Measurements from ENCODE around the gene ITPKB. TPM values are rescaled to one million over a fixed set of nuclear protein-coding genes. Genes with fewer than 3 reads are reported as not detected.

The ITPKB gene
- total RNA-seq, 2 experiments from 2014 or later, result 31.0 to 31.9 TPM

DNA sequence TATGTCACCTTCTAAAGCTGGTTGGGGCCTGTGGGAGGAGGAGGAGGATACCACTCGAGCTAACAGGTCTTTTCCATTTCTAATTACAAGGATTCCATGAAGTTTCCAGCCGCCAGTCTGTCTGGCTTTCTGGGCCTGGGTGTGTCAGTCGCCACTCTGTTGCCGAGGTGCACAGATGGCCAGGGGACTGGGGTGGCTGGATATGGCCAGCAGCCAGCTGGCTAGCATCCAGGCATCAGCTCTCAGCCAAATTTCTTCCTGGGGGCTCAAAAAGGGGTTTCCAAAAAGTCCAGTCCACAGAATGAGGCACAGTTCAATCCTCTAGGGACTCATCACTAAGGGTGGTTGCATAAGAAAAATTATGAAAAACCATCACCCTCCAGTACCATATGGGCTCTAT, 32.4 kb downstream of the ITPKB start:
- peaks cover 39% of the 10 kb centered on the region for H3K36me3 Mint-ChIP-seq (ENCODE audit: low read depth)
- H3K27me3 Mint-ChIP-seq, result no peaks in the 10 kb centered on the region
- DNase-seq (no peak), ATAC-seq (no peak)
- H3K27ac Mint-ChIP-seq, result peak overlapping the region; percentile 37
- H3K9me3 Mint-ChIP-seq (ENCODE audit: low read depth), result no peaks in the 10 kb centered on the region
- POLR2A ChIA-PET, result no interaction called here
- CTCF ChIA-PET, result interaction anchor here (0.6 to 4.2 kb wide), 7 partner anchors 11 to 1051 kb away, joined by 3 to 27 read pairs (median 4); no protein-coding TSS in a partner anchor
- intact Hi-C loops (cut with DNase I, micrococcal nuclease), result no loop called here
- H3K4me1 Mint-ChIP-seq, result peaks cover 89% of the 10 kb centered on the region
- no peak overlapping the region for H3K4me3 Mint-ChIP-seq

DNA sequence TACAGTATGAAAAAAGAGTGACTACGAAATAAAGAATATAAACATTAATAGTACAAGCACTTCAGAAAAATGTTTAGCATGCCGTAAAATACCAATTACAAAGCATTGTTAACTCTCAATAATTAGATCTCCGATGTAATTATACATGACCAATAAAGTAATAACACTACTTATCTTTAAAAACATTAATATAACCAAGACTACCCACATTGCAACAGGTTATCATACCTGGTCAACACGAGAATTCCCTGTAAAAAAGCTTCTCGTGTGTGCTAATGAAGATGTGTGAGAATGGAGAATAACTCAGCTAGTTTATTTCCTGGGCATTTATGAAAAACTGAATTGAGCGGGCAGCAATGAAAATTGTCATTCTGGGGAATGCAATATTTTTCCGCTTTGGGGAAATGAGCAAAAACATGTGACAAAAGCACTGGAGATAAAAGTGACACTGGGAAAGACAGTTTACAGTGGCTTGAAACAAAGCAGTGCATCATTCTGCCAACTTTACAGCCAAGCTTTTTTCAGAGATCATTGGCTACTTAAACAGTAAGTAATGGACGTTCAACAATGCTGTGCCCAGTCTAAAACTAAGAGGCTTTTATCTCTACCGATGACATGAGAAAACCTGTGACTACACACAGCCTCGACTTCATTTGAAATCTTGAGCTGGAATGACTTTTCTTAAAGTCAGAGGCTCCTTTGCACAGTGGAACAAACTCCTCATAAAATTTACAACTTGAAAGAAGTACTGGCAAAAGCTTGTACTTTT, 34.7 kb downstream of the ITPKB start:
- ChIA-PET CTCF (interaction anchor here (0.7 to 1.6 kb wide), 10 partner anchors 10 to 579 kb away, joined by 3 to 5 read pairs (median 3); partner anchors contain the start of gene ITPKB), POLR2A (interaction anchor here (0.6 to 1.5 kb wide), 3 partner anchors 17 to 37 kb away, joined by 4 to 6 read pairs (median 4); no protein-coding TSS in a partner anchor)
- Mint-ChIP-seq H3K9me3 (ENCODE audit: low read depth) (no peaks in the 10 kb centered on the region), H3K27me3 (no peaks in the 10 kb centered on the region), H3K27ac (peak overlapping the region; percentile 95), H3K4me1 (peaks cover 85% of the 10 kb centered on the region), H3K4me3 (peak overlapping the region; percentile 84), H3K36me3 (ENCODE audit: low read depth) (peaks cover 34% of the 10 kb centered on the region)
- DNase-seq (no peak), ATAC-seq (no peak)
- intact Hi-C loops (cut with DNase I, micrococcal nuclease), result loop anchor here (5.0 kb wide), 2 partner anchors 33 to 178 kb away; partner anchors contain the start of gene ITPKB (in 1 of the 2)

DNA sequence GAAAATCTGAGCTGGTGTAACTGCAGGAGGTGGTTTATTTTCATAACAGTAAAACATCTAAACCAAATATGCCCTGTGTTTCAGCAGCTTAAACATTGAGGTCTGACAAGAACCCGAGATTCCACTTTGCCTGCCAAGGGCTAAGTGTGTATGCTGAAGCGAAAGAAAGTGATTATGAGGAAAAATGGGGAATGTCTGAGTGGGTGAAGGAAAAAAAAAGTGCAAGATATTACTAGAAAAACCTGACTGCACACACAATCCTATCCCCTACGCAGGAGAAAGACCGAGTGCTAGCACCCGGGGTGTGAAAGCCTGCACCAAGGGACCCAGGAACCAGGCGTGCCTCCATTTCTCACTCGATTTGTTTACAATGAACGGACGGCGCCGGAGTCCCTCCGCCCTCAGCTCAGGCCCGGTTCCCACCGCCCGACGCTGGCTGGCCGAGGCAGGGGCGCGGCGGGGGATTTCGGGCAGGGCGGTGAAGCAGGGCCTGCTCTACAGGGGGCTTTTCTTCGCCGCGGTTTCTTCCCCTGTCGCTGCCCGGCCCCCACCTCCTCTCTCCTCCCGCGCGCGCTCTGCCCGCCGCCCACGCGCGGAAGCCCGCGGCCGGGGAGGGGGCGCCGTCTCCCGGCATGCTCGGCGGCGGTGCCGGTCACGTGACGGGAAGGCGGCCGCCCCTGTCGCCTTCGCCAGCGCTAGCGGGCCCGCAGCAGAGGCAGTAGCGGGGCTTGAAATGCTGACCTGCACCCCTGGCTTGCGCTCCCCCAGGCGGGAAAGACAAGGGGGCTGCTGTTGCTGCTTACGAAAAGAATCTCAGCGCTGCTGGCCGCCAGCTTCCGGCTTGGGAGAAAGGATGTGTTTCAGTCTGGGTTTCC, 35.9 kb downstream of the ITPKB start:
- no peaks in the 10 kb centered on the region for H3K27me3 Mint-ChIP-seq
- CTCF ChIA-PET, result interaction anchor here (1.0 to 1.5 kb wide), 6 partner anchors 9 to 36 kb away, joined by 3 to 5 read pairs (median 4); no protein-coding TSS in a partner anchor
- POLR2A ChIA-PET, result interaction anchor here (0.7 to 1.2 kb wide), 3 partner anchors 10 to 18 kb away, joined by 3 to 5 read pairs (median 3); no protein-coding TSS in a partner anchor
- H3K9me3 Mint-ChIP-seq (ENCODE audit: low read depth), result no peaks in the 10 kb centered on the region
- intact Hi-C loops (cut with DNase I, micrococcal nuclease), result loop anchor here (1.0 to 5.0 kb wide), 7 partner anchors 8 to 179 kb away; partner anchors contain the start of gene ITPKB (in 2 of the 2)
- peak; percentile 61 for ATAC-seq
- peak overlapping the region; percentile 97 for H3K27ac Mint-ChIP-seq
- H3K4me1 Mint-ChIP-seq, result peaks cover 85% of the 10 kb centered on the region
- peak; percentile 90 for DNase-seq
- peaks cover 31% of the 10 kb centered on the region for H3K36me3 Mint-ChIP-seq (ENCODE audit: low read depth)
- peak overlapping the region; percentile 84 for H3K4me3 Mint-ChIP-seq

DNA sequence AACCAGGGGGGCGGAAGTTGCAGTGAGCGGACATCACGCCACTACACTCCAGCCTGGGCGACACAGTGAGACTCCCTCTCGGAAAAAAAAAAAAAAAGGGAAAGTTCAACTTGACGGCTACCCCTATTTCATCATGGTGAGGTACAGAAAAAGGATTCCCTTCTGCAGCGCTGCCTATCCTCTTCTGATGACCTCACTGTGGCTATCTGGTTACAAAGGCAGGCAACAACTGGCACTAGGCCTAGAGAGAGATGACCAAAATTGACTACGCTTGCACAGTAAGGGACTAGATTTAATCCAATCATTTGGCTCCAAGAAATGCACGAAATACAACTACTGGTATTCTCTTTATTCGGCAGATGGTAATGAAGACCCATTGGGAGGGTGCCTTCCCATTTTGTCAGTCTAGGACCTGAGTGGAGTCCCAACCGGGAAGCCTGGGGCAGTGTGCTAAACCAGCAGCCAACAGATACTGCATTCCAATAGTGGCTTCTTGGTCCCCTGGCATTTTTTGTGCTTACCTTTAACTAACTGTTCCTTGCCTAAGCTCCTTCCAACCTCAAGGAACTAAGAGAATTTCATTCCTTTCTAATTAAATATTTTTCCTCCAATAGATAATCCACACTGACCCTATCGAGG, 36.6 kb downstream of the ITPKB start:
- ATAC-seq (no peak), DNase-seq (no peak)
- ChIA-PET POLR2A (interaction anchor here (0.7 to 1.2 kb wide), 3 partner anchors 10 to 17 kb away, joined by 3 to 5 read pairs (median 3); no protein-coding TSS in a partner anchor), CTCF (interaction anchor here (1.0 to 1.3 kb wide), 3 partner anchors 9 to 26 kb away, joined by 3 to 5 read pairs (median 4); no protein-coding TSS in a partner anchor)
- Mint-ChIP-seq H3K36me3 (ENCODE audit: low read depth) (peaks cover 27% of the 10 kb centered on the region), H3K4me1 (peaks cover 85% of the 10 kb centered on the region), H3K27ac (peak overlapping the region; percentile 97), H3K27me3 (no peaks in the 10 kb centered on the region), H3K9me3 (ENCODE audit: low read depth) (no peaks in the 10 kb centered on the region), H3K4me3 (peak overlapping the region; percentile 84)
- intact Hi-C loops (cut with DNase I, micrococcal nuclease), result loop anchor here (2.0 to 5.0 kb wide), 3 partner anchors 35 to 180 kb away; partner anchors contain the start of gene ITPKB (in 2 of the 2)

DNA sequence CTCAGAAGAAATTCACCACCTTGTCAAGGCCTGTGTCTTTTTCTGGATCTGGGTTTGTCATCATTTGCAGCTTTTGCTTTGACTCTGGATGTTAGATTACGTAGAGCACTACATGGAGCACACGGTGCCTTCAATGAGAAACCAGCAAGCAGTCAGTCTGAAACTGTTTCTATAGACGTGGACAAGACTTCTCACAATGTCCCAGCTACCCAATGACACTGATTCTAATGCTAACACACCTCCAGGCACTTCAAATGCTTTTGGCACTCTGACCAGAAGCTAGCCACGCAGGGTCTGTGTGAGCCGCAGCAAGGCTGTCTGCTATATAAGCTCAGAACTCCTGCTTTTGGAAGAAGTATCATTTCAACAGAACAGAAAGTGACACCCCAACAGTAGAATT, 38.2 kb downstream of the ITPKB start:
- ChIA-PET CTCF (interaction anchor here (0.5 to 2.3 kb wide), 12 partner anchors 9 to 75 kb away, joined by 3 to 12 read pairs (median 4); no protein-coding TSS in a partner anchor), POLR2A (interaction anchor here (0.5 to 1.5 kb wide), 7 partner anchors 9 to 561 kb away, joined by 3 to 7 read pairs (median 4); no protein-coding TSS in a partner anchor)
- H3K9me3 Mint-ChIP-seq (ENCODE audit: low read depth), result no peaks in the 10 kb centered on the region
- no peaks in the 10 kb centered on the region for H3K27me3 Mint-ChIP-seq
- H3K27ac Mint-ChIP-seq, result peak overlapping the region; percentile 90
- peaks cover 89% of the 10 kb centered on the region for H3K4me1 Mint-ChIP-seq
- H3K36me3 Mint-ChIP-seq (ENCODE audit: low read depth), result peaks cover 30% of the 10 kb centered on the region
- ATAC-seq (peak; percentile 42), DNase-seq (no peak)
- intact Hi-C loops (cut with DNase I, micrococcal nuclease), result loop anchor here (5.0 kb wide), 2 partner anchors 36 to 181 kb away; partner anchors contain the start of gene ITPKB (in 1 of the 2)
- peak overlapping the region; percentile 30 for H3K4me3 Mint-ChIP-seq

DNA sequence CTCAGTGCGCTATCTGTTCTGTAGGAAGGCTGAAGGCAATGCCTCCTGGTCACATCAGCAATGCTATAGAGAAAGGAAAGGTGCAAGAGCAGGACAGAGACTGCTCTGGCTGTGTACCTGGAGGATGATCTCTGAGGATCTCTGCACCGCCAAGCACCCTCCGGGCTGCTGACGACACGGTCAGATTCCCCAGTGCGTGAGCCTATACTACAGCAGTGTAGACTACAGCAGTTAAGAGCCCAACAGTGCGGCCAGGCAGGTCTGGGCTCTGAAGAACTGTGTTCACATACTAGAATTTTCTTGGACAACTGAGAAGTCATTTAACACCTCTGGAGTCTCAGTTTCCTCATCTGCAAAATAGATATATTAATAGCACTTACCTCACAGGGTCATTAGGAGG, 39.9 kb downstream of the ITPKB start:
- Mint-ChIP-seq H3K4me3 (no peak overlapping the region), H3K9me3 (ENCODE audit: low read depth) (no peaks in the 10 kb centered on the region), H3K4me1 (peaks cover 85% of the 10 kb centered on the region), H3K27ac (peak overlapping the region; percentile 97), H3K27me3 (no peaks in the 10 kb centered on the region), H3K36me3 (ENCODE audit: low read depth) (peaks cover 19% of the 10 kb centered on the region)
- ATAC-seq, result no peak
- DNase-seq, result no peak
- intact Hi-C loops (cut with DNase I, micrococcal nuclease), result no loop called here
- ChIA-PET POLR2A (no interaction called here), CTCF (interaction anchor here (0.6 to 2.3 kb wide), 5 partner anchors 9 to 41 kb away, joined by 3 to 7 read pairs (median 6); no protein-coding TSS in a partner anchor)

DNA sequence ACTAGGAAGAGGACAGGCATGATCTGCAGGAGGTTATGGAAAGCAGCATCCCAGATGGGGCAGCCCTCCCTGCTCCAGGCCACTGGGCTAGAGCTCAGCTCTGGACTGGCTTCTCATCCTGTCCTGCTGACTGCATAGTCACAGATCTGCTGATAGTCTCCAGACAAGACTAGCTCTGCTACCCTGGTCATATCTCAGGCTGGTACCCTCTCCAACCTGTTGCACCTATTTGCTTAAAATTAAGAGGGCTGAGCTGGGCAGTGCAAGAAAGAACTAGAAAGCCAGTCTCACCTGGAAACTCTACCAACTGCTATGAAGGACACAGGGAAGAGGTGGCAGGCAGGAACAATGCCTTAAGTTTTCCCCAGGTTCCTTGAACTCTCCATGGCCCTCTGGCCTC, 40.4 kb downstream of the ITPKB start:
- Mint-ChIP-seq H3K27me3 (no peaks in the 10 kb centered on the region), H3K36me3 (ENCODE audit: low read depth) (peaks cover 24% of the 10 kb centered on the region), H3K4me3 (no peak overlapping the region), H3K4me1 (peaks cover 85% of the 10 kb centered on the region), H3K9me3 (ENCODE audit: low read depth) (no peaks in the 10 kb centered on the region), H3K27ac (peak overlapping the region; percentile 97)
- ATAC-seq, result no peak
- ChIA-PET CTCF (interaction anchor here (0.9 to 6.7 kb wide), 6 partner anchors 8 to 40 kb away, joined by 3 to 27 read pairs (median 6); no protein-coding TSS in a partner anchor), POLR2A (interaction anchor here (0.6 to 1.0 kb wide), 3 partner anchors 20 to 62 kb away, joined by 3 to 5 read pairs (median 3); no protein-coding TSS in a partner anchor)
- DNase-seq, result no peak
- intact Hi-C loops (cut with DNase I, micrococcal nuclease), result no loop called here

DNA sequence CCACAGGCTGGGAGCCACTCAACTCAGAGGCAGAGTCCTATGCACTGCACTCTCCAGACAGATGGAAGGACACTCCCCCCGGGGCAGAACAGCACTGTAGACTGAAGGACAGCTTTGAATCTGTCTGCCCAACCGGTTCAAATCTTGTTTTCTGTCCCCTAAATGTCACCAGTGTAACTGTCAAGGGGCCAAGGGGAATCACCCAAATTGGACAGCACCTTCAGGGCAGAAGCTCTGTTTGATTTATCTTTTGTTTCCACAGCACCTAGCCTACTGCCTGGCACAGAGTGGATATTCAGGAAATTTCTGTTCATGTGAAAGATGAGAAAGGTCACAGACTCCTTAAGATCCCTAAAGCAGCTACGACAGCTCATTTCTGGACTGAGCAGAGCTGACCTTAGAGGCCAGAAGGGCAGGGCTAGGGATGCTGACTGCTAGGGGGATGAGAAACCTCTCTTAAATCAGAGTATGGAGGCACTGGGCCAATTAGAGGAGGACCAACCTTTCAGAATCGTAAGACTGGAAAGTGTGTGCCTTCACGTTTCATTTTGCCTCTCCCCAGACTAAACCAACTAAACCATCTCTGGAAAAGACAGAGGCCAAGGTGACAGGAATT, 41.0 kb downstream of the ITPKB start:
- intact Hi-C loops (cut with DNase I, micrococcal nuclease), result loop anchor here in 1 of 2 experiments (2.0 kb wide), 1 partner anchor 35 kb away; no protein-coding TSS in a partner anchor
- POLR2A ChIA-PET, result interaction anchor here (0.6 to 1.3 kb wide), 6 partner anchors 19 to 62 kb away, joined by 3 to 5 read pairs (median 3); no protein-coding TSS in a partner anchor
- CTCF ChIA-PET, result interaction anchor here (0.7 to 6.7 kb wide), 7 partner anchors 9 to 57 kb away, joined by 3 to 27 read pairs (median 4); no protein-coding TSS in a partner anchor
- Mint-ChIP-seq H3K27ac (peak overlapping the region; percentile 97), H3K4me3 (no peak overlapping the region), H3K36me3 (ENCODE audit: low read depth) (peaks cover 24% of the 10 kb centered on the region), H3K27me3 (no peaks in the 10 kb centered on the region), H3K9me3 (ENCODE audit: low read depth) (no peaks in the 10 kb centered on the region), H3K4me1 (peaks cover 90% of the 10 kb centered on the region)
- peak; percentile 1 for ATAC-seq
- no peak for DNase-seq

DNA sequence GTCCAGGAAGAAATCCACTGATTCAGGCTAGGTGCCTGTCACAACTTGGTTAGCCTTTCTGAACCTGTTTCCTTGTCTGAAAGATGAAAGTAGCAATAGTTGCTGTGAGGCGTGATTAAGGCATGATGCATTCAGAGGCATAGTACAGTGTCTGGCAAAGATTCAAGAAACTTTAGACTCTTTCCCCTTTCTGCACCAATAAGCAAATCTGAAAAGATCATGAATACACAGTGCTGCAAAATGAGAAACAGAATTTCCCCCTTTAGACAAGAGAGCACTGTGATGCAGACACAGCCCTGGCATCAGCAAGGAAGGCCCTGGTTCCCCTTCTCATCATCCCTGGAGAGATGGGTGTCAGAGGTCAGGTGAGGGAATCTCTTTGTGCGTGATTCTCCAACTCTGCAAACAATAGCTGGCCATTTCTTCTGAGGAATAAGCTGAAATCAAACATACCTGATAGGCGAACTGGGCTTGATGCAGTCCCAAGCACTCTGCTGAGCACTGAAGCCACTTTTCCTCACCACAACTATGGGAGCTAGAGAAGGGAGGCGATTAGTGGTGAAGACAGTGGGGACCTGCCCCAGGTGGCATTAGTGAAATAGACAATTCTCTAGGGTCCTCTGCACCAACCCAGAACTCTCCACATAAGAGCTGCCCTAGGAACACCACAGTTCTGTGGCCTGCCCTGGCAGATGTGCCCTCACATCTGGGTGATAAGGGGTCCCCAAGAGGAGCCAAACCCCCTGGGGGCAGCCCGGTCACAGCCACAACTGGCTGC, 41.7 kb downstream of the ITPKB start:
- H3K27ac Mint-ChIP-seq, result peak overlapping the region; percentile 97
- intact Hi-C loops (cut with DNase I, micrococcal nuclease), result loop anchor here in 1 of 2 experiments (2.0 kb wide), 1 partner anchor 35 kb away; no protein-coding TSS in a partner anchor
- no peaks in the 10 kb centered on the region for H3K27me3 Mint-ChIP-seq
- no peak overlapping the region for H3K4me3 Mint-ChIP-seq
- H3K9me3 Mint-ChIP-seq (ENCODE audit: low read depth), result no peaks in the 10 kb centered on the region
- DNase-seq (no peak), ATAC-seq (peak; percentile 77)
- H3K4me1 Mint-ChIP-seq, result peaks cover 90% of the 10 kb centered on the region
- CTCF ChIA-PET, result interaction anchor here (0.7 to 6.7 kb wide), 9 partner anchors 10 to 64 kb away, joined by 3 to 27 read pairs (median 4); no protein-coding TSS in a partner anchor
- peaks cover 30% of the 10 kb centered on the region for H3K36me3 Mint-ChIP-seq (ENCODE audit: low read depth)
- POLR2A ChIA-PET, result interaction anchor here (0.6 to 1.3 kb wide), 4 partner anchors 18 to 39 kb away, joined by 3 to 4 read pairs (median 3); no protein-coding TSS in a partner anchor
